GM12878 (cell line): ENCODE results near the gene PKMYT1. TPM values are rescaled to one million over a fixed set of nuclear protein-coding genes. Genes with fewer than 3 reads are reported as not detected.

Experiments
- ATAC-seq: fragments of 200-7000 bp; cut with Tn5 transposase; 3 replicates; pipeline ENCODE4 v1.9.1; 2020; ENCODE audit warnings: mild to moderate bottlenecking, moderate library complexity
- BruUV-seq: library from RNA; stranded (reverse); fragments of 400-500 nt; replicated peaks from 2 replicates; lab custom pipeline; 2021; lab: Mats Ljungman, UMichigan
- CTCF ChIA-PET: fragments of 300-600 bp; sonication (Branson Sonifier 250); formaldehyde crosslinking; extraction: SDS; loops from one replicate; lab custom pipeline; 2021; ENCODE audit warnings: inconsistent platforms; lab: Yijun Ruan, JAX
- POLR2A ChIA-PET: fragments of 350-600 bp; formaldehyde crosslinking; extraction: SDS; loops from one replicate; lab custom pipeline; 2021; ENCODE audit warnings: inconsistent platforms; lab: Charles Lee
- RAD21 ChIA-PET: fragments of 300-600 bp; sonication (Branson Sonifier 250); formaldehyde crosslinking; loops from one replicate; lab custom pipeline; 2023; ENCODE audit warnings: antibody characterized with exemption; ENCODE audit not compliant: unreplicated experiment; lab: Charles Lee
- SMC1A ChIA-PET: fragments of 300-600 bp; sonication (Branson Sonifier 250); formaldehyde crosslinking; loops from one replicate; lab custom pipeline; 2023; ENCODE audit not compliant: unreplicated experiment, uncharacterized antibody; lab: Charles Lee
- DNase-seq: peaks from one replicate; pipeline ENCODE4 v3.0.0-alpha.2; 2011; ENCODE audit warnings: low read depth, low spot score
- FAIRE-seq: peaks from 3 replicates; lab custom pipeline; 2011; peaks lifted over from hg19 to GRCh38; lab: Jason Lieb, UNC
- H2AFZ ChIP-seq: 2 replicates; pipeline ENCODE4 v1.6.0; 2011; ENCODE audit warnings: low read depth, low read length, control low read depth; ENCODE audit not compliant: control insufficient read depth
- H3K27ac ChIP-seq: 2 replicates; pipeline ENCODE4 v1.5.1; 2011; ENCODE audit warnings: control low read depth; ENCODE audit not compliant: control insufficient read depth, insufficient read depth
- H3K27me3 ChIP-seq, 2 experiments: replicated peaks in 1 of 2; 2 replicates each; pipeline versions ENCODE4 v1.6.0 to v1.6.1; 2011; ENCODE audit warnings: low read length in 1 of 2; ENCODE audit not compliant: control insufficient read depth in 2 of 2, insufficient read depth in 2 of 2
- H3K36me3 ChIP-seq, 2 experiments: 2 replicates each; pipeline ENCODE4 v1.5.1; 2011; ENCODE audit warnings: low read length in 1 of 2; ENCODE audit not compliant: control insufficient read depth in 2 of 2, insufficient read depth in 2 of 2
- H3K4me1 ChIP-seq: 2 replicates; pipeline ENCODE4 v1.6.1; 2011; ENCODE audit warnings: mild to moderate bottlenecking, low read length, moderate library complexity, mixed read lengths; ENCODE audit not compliant: control insufficient read depth, insufficient read depth
- H3K4me2 ChIP-seq: 2 replicates; pipeline ENCODE4 v1.6.0; 2011; ENCODE audit warnings: control low read depth; ENCODE audit not compliant: control insufficient read depth, insufficient read depth
- H3K4me3 ChIP-seq: fragments of 200-600 bp; sonication (generic); 2 replicates; pipeline ENCODE4 v1.5.1; 2016
- H3K79me2 ChIP-seq: 2 replicates; pipeline ENCODE4 v1.6.0; 2011; ENCODE audit warnings: low read length; ENCODE audit not compliant: control insufficient read depth, insufficient read depth
- H3K9ac ChIP-seq: 2 replicates; pipeline ENCODE4 v1.8.0; 2011; ENCODE audit warnings: low read length, control low read depth, mixed read lengths; ENCODE audit not compliant: control insufficient read depth, insufficient read depth
- H3K9me3 ChIP-seq: replicated peaks from 3 replicates; pipeline ENCODE4 v1.5.1; 2011; ENCODE audit warnings: mild to moderate bottlenecking, low read length; ENCODE audit not compliant: control insufficient read depth, insufficient read depth
- H4K20me1 ChIP-seq: 2 replicates; pipeline ENCODE4 v1.6.0; 2011; ENCODE audit not compliant: control insufficient read depth, insufficient read depth
- CBFB ChIP-seq: IDR thresholded peaks from 2 replicates; pipeline ENCODE4 v1.6.1; 2016; ENCODE audit warnings: antibody characterized with exemption, low read depth
- CUX1 ChIP-seq: IDR thresholded peaks from 2 replicates; pipeline ENCODE4 v1.6.1; 2012; ENCODE audit warnings: improper control_type of control experiment, low read depth, low read length; ENCODE audit not compliant: insufficient replicate concordance
- E4F1 ChIP-seq: fragments of 450-650 bp; IDR thresholded peaks from 2 replicates; pipeline ENCODE4 v1.6.1; 2018; ENCODE audit warnings: borderline replicate concordance, mild to moderate bottlenecking; ENCODE audit not compliant: partially characterized antibody
- EGR1 ChIP-seq, 2 experiments: IDR thresholded peaks; 1 replicate in 1 of 2; 2 replicates in 1 of 2; pipeline ENCODE4 v1.6.1; 2011 to 2012; ENCODE audit warnings: low read depth in 2 of 2, low read length in 2 of 2, borderline replicate concordance in 1 of 2, mild to moderate bottlenecking in 1 of 2, moderate library complexity in 1 of 2
- NRF1 ChIP-seq: conservative IDR thresholded peaks from 2 replicates; pipeline ENCODE4 v1.6.1; 2011; ENCODE audit warnings: mild to moderate bottlenecking, low read depth, low read length, improper control_type of control experiment
- RAD21 ChIP-seq: IDR thresholded peaks from 2 replicates; pipeline ENCODE4 v1.6.1; 2011; ENCODE audit warnings: mild to moderate bottlenecking, low read depth, low read length, moderate library complexity; ENCODE audit not compliant: insufficient read depth
- RUNX3 ChIP-seq: IDR thresholded peaks from 2 replicates; pipeline ENCODE4 v1.6.1; 2012; ENCODE audit warnings: low read length, inconsistent platforms
- SMC3 ChIP-seq: IDR thresholded peaks from 2 replicates; pipeline ENCODE4 v1.6.1; 2011; ENCODE audit warnings: low read length, improper control_type of control experiment, borderline replicate concordance
- TBL1XR1 ChIP-seq: IDR thresholded peaks from 2 replicates; pipeline ENCODE4 v1.6.1; 2012; ENCODE audit warnings: low read depth, low read length, improper control_type of control experiment
- TCF3 ChIP-seq: IDR thresholded peaks from 2 replicates; pipeline ENCODE4 v1.6.1; 2012; ENCODE audit warnings: low read depth, mild to moderate bottlenecking, low read length, borderline replicate concordance; ENCODE audit not compliant: insufficient read depth
- WGBS: methylation state at CpG from one replicate; pipeline ENCODE4 v1.1.6; 2016; ENCODE audit warnings: low lambda C conversion rate; ENCODE audit not compliant: insufficient replicate concordance, insufficient coverage; ENCODE audit errors: missing lambda C conversion rate; 5-methylcytosine and 5-hydroxymethylcytosine counted together
- in situ Hi-C: fragments of 300-500 bp; cut with MboI; formaldehyde crosslinking; loops from 9 replicates; pipeline ENCODE4 v1.14.3; 2018; ENCODE audit warnings: mixed read lengths
- intact Hi-C: fragments of 100-400 bp; cut with micrococcal nuclease; formaldehyde crosslinking; loops from one replicate; pipeline ENCODE4 v1.14.2; 2022; ENCODE audit not compliant: unreplicated experiment
- polyA plus RNA-seq, 11 experiments: library from polyadenylated mRNA; depleted of rRNA in 4 of 11; unstranded in 6 of 11; stranded (reverse) in 5 of 11; fragments of >200 nt; fragmentation: Nextera tagmentation in 4 of 11; fragmentation: Illumina TruSeq in 1 of 11; extraction: Ambion mirVana in 4 of 11; extraction: Trizol in 1 of 11; gene quantifications; 1 replicate in 1 of 11; 2 replicates in 10 of 11; pipeline versions ENCODE4 v1.2.1 to v1.2.3, GENCODE V29; 2011 to 2016; ENCODE audit warnings: inconsistent platforms in 2 of 11, missing spikeins in 2 of 11, low read depth in 1 of 11
- total RNA-seq, 4 experiments: library from RNA; depleted of rRNA in 3 of 4; stranded (reverse); fragments of >200 nt in 3 of 4; fragmentation: Illumina TruSeq in 1 of 4; extraction: Trizol in 1 of 4; gene quantifications; 2 replicates each; pipeline versions ENCODE4 v1.2.1 to v1.2.3, GENCODE V29; 2013 to 2021

PKMYT1 gene
- total and polyA plus RNA-seq, 10 of the 15 experiments (the other 5 are each of a cell fraction or from before 2014, with no cell fraction given), result 4.6 to 101 (median 29.9) TPM

GRCh38 chr16:2982402-2982801, 2.2 kb upstream of the PKMYT1 start:
- Histone ChIP-seq H3K4me2 (no peak overlapping the region), H3K9me3 (no peaks in the 10 kb centered on the region), H3K27me3 (no peaks in the 10 kb centered on the region)

More at GRCh38 chr16:2982402-2982801, 2.2 kb upstream of the PKMYT1 start:
- DNase-seq (no peak), ATAC-seq (no peak), FAIRE-seq (no peak)
- no peaks in the 10 kb centered on the region for H4K20me1 ChIP-seq
- in situ Hi-C loops, result no loop called here
- H3K79me2 ChIP-seq, result peaks cover 11% of the 10 kb centered on the region
- H3K36me3 ChIP-seq, result peaks cover 0 to 1% of the 10 kb centered on the region in 2 experiments; a peak in 1 of 4 replicates
- BruUV-seq, result no TSS peak
- no peak overlapping the region for H3K9ac ChIP-seq
- TF ChIP-seq RAD21 (no peak), E4F1 (no peak), NRF1 (no peak), TCF3 (no peak), CBFB (no peak), RUNX3 (no peak), CUX1 (no peak), TBL1XR1 (no peak), EGR1 (IDR thresholded peaks at IDR 0.05; ENCODE audit: borderline replicate concordance in 1 of 2, low read depth in 2 of 2, low read length in 2 of 2) (no peak), SMC3 (no peak)
- ChIA-PET CTCF (interaction anchor here (1.0 to 2.3 kb wide), 16 partner anchors 10 to 192 kb away, joined by 3 to 13 read pairs (median 5); partner anchors contain the start of genes FLYWCH2, KREMEN2 and PAQR4), POLR2A (interaction anchor here (0.6 to 0.7 kb wide), 2 partner anchors 25 to 69 kb away, joined by 3 to 6 read pairs; no protein-coding TSS in a partner anchor), RAD21 (interaction anchor here (0.6 to 1.2 kb wide), 5 partner anchors 22 to 76 kb away, joined by 3 to 4 read pairs (median 3); partner anchors contain the start of gene TNFRSF12A), SMC1A (interaction anchor here (1.0 to 1.5 kb wide), 2 partner anchors 36 to 46 kb away, joined by 3 to 5 read pairs; no protein-coding TSS in a partner anchor)
- WGBS, result 74% methylated on average over 5 of the region's 5 CpGs
- peaks cover 7% of the 10 kb centered on the region for H3K4me1 ChIP-seq
- intact Hi-C loops, result loop anchor here (5.0 kb wide), 2 partner anchors 55 to 75 kb away; no protein-coding TSS in a partner anchor
- H3K27ac ChIP-seq, result no peak overlapping the region
- H2AFZ ChIP-seq, result no peak overlapping the region
- no peak overlapping the region for H3K4me3 ChIP-seq
